Measurements from ENCODE around the gene TWF2.

The TWF2 gene

GRCh38 chr3:52236424-52236886 lies 2.5 kb downstream of the TWF2 start:
- Mint-ChIP-seq H3K27ac (peak overlapping the region; percentile 59), H3K9me3 (no peaks in the 10 kb centered on the region), H3K4me1 (ENCODE audit: low read depth) (peaks cover 81% of the 10 kb centered on the region), H3K27me3 (no peaks in the 10 kb centered on the region), H3K36me3 (ENCODE audit: low read depth) (peaks cover 19% of the 10 kb centered on the region), H3K4me3 (peak overlapping the region; percentile 40)

DNA sequence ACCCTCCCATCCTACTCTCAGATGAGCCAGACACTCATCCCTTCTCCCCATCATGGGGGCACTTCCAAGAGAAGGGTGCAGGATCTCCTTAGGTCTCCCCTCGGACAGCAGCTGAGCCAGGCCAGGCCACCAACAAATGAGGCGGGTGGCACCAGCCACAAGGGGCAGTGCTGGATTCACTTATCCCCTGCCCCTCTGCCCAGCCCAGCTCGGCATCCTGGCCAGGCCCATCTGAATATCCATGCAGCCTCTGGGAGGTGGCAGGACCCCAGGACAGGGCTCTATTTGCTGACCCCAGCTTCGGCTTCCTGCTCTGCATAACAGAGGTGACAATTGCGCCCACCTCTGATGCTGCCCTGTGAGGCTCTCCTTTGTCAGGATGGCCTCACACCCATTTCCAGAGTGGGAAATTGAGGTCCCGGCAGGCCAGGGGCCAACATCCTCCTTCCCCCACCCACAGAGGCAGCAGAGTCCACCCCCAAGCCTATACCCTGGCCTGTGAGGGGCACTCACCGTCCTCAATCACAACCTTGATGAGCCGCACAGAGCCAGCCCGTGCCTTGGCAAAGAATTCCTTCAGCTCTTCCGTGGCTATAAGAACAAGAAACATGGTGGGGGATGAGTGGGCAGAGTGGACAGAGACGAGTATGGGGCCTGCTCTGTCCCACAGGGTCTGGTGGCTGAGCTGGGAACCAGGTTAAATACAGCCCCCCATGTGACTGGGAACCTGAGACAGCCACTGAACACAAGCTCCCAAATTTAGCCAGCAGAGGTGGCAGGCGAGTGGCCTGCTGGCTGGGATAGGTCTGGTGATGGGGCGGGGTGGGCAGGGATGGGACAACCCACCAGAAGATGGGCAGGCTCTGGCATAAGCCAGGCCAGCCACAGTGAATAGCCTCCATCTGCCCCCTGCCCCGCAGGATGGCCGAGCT lies 4.2 kb downstream of the TWF2 start:
- Mint-ChIP-seq H3K4me3 (no peak overlapping the region), H3K9me3 (no peaks in the 10 kb centered on the region), H3K4me1 (ENCODE audit: low read depth) (peaks cover 68% of the 10 kb centered on the region), H3K27ac (peak overlapping the region; percentile 52), H3K27me3 (no peaks in the 10 kb centered on the region), H3K36me3 (ENCODE audit: low read depth) (peaks cover 21% of the 10 kb centered on the region)

DNA sequence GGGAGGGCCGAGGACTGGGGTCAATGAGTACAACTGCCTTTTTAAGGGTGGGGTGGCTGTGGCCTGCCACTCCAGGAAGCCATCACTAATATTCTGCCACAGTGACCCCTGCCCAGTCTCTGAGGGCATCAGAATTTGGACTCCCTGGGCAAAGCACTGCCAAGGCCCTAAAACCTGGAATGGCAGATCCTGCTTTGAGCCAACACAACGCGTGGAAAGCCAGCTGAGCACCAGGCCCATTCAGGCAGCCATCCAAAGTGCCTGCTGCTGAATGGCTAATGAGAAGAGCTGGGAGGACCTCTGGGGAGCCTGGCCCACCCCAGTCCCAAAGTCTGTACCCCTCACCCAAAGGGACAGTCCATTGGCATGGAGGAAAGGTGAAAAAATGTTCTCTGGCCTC lies 5.0 kb downstream of the TWF2 start:
- peaks cover 63% of the 10 kb centered on the region for H3K4me1 Mint-ChIP-seq (ENCODE audit: low read depth)
- peak overlapping the region; percentile 52 for H3K27ac Mint-ChIP-seq
- H3K27me3 Mint-ChIP-seq = no peaks in the 10 kb centered on the region
- H3K9me3 Mint-ChIP-seq = no peaks in the 10 kb centered on the region
- H3K36me3 Mint-ChIP-seq (ENCODE audit: low read depth) = peaks cover 17% of the 10 kb centered on the region
- no peak overlapping the region for H3K4me3 Mint-ChIP-seq

GRCh38 chr3:52233108-52233591 lies 5.8 kb downstream of the TWF2 start:
- Mint-ChIP-seq H3K36me3 (ENCODE audit: low read depth) (peaks cover 13% of the 10 kb centered on the region), H3K4me1 (ENCODE audit: low read depth) (peaks cover 57% of the 10 kb centered on the region), H3K9me3 (no peaks in the 10 kb centered on the region), H3K27ac (peak overlapping the region; percentile 52), H3K4me3 (no peak overlapping the region), H3K27me3 (no peaks in the 10 kb centered on the region)

DNA sequence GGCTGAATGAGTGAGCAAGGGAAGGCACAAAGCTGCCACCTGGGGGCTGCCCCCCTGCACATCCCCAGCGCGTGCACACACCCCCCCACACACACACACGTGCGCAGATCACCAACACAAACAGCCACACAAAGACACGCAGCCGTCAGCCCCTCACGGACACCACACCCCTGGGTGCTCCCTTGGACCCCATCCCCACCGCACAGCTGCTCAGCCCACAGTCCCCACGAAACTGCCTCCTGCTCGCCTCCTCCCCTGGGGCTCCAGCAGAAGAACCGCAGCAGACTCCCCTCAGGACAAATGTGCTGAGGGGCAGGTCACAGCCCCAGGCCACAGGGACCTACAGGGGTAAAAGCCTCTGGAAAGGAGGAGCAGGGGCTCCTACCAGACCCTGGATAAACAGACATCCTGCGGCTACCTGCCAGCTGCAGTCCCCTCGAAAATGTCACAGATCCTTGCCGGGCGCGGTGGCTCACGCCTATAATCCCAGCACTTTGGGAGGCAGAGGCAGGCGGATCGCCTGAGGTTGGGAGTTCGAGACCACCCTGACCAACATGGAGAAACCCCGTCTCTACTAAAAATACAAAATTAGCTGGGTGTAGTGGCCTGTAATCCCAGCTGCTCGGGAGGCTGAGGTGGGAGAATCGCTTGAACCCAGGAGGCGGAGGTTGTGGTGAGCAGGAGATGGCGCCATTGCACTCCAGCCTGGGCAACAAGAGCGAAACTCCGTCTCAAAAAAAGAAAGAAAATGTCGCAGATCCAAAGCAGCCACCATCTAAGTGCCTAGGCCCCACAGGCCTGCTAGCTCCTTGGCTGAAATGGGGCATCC lies 6.5 kb downstream of the TWF2 start:
- Mint-ChIP-seq H3K4me3 (peak overlapping the region; percentile 7), H3K27me3 (no peaks in the 10 kb centered on the region), H3K27ac (peak overlapping the region; percentile 67), H3K4me1 (ENCODE audit: low read depth) (peaks cover 51% of the 10 kb centered on the region), H3K9me3 (no peaks in the 10 kb centered on the region), H3K36me3 (ENCODE audit: low read depth) (peaks cover 13% of the 10 kb centered on the region)

DNA sequence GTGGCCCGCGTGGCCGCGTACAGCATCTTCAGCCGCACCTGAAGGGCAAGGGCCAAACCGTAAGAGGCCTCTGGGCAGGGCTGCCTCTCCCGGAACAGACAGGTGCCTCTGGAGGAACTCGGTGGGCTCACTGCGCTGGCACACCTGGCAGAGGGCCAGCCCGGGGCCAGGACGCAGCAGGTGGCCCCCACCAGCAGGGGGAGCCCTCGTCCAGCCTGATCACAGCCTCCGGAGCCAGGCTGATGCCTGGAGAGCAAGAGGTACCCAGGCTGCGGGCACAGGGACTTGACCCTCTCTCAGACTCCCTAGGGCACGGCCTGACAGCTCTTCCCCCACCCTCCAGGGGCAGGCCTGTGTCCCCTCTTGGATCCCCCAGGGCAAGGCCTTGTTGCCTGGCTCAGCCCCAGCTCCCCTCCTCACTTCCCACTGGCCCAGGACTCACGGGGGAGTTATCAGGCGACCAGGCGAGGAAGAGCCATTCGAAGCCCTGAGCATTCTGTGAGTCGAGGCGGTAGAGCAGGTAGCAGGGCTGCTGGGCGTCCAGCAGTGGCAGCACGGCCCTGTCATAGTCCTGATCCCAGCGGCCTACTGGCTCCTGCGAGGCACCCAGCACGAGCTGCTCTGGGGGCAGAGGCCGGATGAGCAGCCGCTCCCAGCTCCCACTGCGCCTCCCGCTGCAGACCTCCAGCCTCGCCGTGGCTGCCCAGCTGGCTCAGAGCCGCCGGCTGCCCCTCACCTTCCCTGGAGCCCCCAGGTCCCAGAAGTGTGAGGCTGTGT lies 7.3 kb downstream of the TWF2 start:
- H3K4me1 Mint-ChIP-seq (ENCODE audit: low read depth) = peaks cover 48% of the 10 kb centered on the region
- H3K36me3 Mint-ChIP-seq (ENCODE audit: low read depth) = peaks cover 13% of the 10 kb centered on the region
- no peaks in the 10 kb centered on the region for H3K27me3 Mint-ChIP-seq
- H3K27ac Mint-ChIP-seq = peak overlapping the region; percentile 66
- no peaks in the 10 kb centered on the region for H3K9me3 Mint-ChIP-seq
- no peak overlapping the region for H3K4me3 Mint-ChIP-seq

- no peak overlapping the region for H3K27ac Mint-ChIP-seq
- H3K27me3 Mint-ChIP-seq = no peaks in the 10 kb centered on the region
- H3K36me3 Mint-ChIP-seq (ENCODE audit: low read depth) = peaks cover 13% of the 10 kb centered on the region
- H3K4me1 Mint-ChIP-seq (ENCODE audit: low read depth) = peaks cover 48% of the 10 kb centered on the region
- H3K4me3 Mint-ChIP-seq = no peak overlapping the region
- no peaks in the 10 kb centered on the region for H3K9me3 Mint-ChIP-seq
These were observed 8.0 kb downstream of the TWF2 start for GRCh38 chr3:52230889-52231499.

DNA sequence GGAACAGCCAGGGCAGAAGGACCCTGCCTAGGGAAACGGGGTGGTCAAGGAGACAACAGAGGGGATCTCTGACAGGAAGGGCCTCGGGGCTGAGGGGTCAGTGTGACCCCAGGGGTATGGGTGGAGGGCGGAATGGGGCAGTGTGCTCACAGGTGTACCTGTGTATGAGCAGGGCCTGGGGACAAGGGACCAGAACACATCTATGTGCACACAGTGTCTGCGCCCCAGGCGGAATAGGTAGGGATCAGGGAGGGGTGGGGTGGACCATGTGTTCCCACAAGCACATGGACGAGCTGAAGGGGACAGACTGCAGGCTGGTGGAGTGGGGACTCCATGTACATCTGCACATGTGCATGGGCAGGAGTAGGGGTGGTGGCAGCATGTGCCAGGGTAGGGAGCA lies 8.5 kb downstream of the TWF2 start:
- H3K4me3 Mint-ChIP-seq = no peak overlapping the region
- peaks cover 13% of the 10 kb centered on the region for H3K36me3 Mint-ChIP-seq (ENCODE audit: low read depth)
- no peaks in the 10 kb centered on the region for H3K9me3 Mint-ChIP-seq
- no peaks in the 10 kb centered on the region for H3K27me3 Mint-ChIP-seq
- H3K4me1 Mint-ChIP-seq (ENCODE audit: low read depth) = peaks cover 48% of the 10 kb centered on the region
- no peak overlapping the region for H3K27ac Mint-ChIP-seq

DNA sequence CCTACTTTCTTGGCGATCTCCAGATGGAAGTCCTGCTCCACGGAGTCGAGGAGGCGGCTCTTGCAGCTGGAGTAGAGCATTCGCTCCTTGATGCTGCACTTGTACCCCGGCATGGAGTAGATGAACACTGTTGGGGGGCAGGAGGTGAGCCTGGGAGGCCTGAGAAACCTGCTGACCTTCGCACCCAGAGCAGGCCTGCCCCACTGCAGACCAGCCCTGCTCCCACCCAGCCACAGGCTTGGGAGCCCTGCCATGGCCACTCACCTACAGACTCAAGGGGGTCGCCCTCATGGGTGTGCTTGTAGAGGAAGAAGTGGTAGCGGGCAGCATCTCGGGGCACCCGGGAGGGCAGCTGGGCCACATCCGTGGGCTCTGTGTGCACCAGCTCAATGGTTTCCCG lies 9.3 kb downstream of the TWF2 start:
- Mint-ChIP-seq H3K27me3 (no peaks in the 10 kb centered on the region), H3K9me3 (no peaks in the 10 kb centered on the region), H3K4me1 (ENCODE audit: low read depth) (peaks cover 47% of the 10 kb centered on the region), H3K27ac (no peak overlapping the region), H3K4me3 (no peak overlapping the region), H3K36me3 (ENCODE audit: low read depth) (peaks cover 13% of the 10 kb centered on the region)

GRCh38 chr3:52228751-52229291 lies 10.1 kb downstream of the TWF2 start:
- peaks cover 52% of the 10 kb centered on the region for H3K4me1 Mint-ChIP-seq (ENCODE audit: low read depth)

DNA sequence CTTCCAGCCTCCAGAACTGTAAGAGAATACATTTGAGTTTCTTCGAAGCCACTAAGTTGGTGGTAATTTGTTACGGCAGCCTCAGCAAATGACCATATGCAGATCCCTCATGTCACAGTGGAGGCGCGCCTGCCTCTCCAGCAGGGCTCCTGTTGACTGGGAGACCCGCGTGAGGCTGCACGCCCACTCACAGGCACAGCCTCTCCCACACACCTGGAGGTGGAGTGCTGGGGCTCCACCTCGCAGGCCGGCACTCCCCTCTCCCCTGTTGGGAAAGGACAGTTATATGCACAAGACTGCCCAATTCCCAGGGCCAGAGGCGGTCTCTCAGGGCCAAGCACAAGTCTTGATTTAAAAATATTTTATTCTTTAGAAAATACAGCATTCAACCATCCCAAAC lies 10.7 kb downstream of the TWF2 start:
- Mint-ChIP-seq H3K36me3 (ENCODE audit: low read depth) (peaks cover 14% of the 10 kb centered on the region), H3K27ac (no peak overlapping the region), H3K4me3 (no peak overlapping the region), H3K27me3 (no peaks in the 10 kb centered on the region), H3K9me3 (no peaks in the 10 kb centered on the region), H3K4me1 (ENCODE audit: low read depth) (peaks cover 55% of the 10 kb centered on the region)

More at GRCh38 chr3:52228751-52229291, 10.1 kb downstream of the TWF2 start:
- Mint-ChIP-seq H3K27me3 (no peaks in the 10 kb centered on the region), H3K9me3 (no peaks in the 10 kb centered on the region), H3K27ac (no peak overlapping the region), H3K36me3 (ENCODE audit: low read depth) (peaks cover 13% of the 10 kb centered on the region), H3K4me3 (no peak overlapping the region)

GRCh38 chr3:52227766-52228165 lies 11.2 kb downstream of the TWF2 start:
- H3K4me1 Mint-ChIP-seq (ENCODE audit: low read depth) = peaks cover 55% of the 10 kb centered on the region
- peaks cover 16% of the 10 kb centered on the region for H3K36me3 Mint-ChIP-seq (ENCODE audit: low read depth)
- no peak overlapping the region for H3K27ac Mint-ChIP-seq
- H3K4me3 Mint-ChIP-seq = no peak overlapping the region
- no peaks in the 10 kb centered on the region for H3K27me3 Mint-ChIP-seq
- H3K9me3 Mint-ChIP-seq = no peaks in the 10 kb centered on the region

DNA sequence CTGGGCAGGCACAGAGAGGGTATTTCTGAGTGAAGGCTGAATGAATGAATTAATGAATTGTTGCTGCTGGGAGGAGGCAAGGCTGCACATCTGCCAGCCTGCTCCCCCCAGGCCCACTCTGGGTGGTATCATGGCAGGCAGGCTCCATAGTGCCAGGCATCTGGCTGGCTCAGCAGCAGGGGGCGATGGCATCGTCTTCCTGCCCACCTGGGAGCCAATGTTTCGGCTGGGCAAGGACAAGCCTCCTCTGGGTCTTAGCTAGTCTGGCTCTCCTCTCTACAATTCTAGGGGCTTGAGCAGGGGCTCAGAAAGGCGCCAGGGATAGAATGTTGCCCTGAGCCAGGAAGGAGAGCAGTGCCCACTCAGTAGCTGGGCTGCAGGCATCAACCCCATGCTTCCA lies 11.8 kb downstream of the TWF2 start:
- peaks cover 55% of the 10 kb centered on the region for H3K4me1 Mint-ChIP-seq (ENCODE audit: low read depth)
- H3K36me3 Mint-ChIP-seq (ENCODE audit: low read depth) = peaks cover 16% of the 10 kb centered on the region
- H3K9me3 Mint-ChIP-seq = no peaks in the 10 kb centered on the region
- H3K27me3 Mint-ChIP-seq = no peaks in the 10 kb centered on the region
- H3K27ac Mint-ChIP-seq = peak overlapping the region; percentile 82
- no peak overlapping the region for H3K4me3 Mint-ChIP-seq
